GM21526 (cell line): ENCODE results near the gene KCNMB3.
A peak's percentile ranks its signal among the peaks of the same experiment; 100 is the strongest.
"Not testable (repeated sequence)": the region's sequence is repeated elsewhere in the genome, so short reads cannot be mapped to it uniquely, and the experiment has no call there.

Experiments used
- ATAC-seq: cut with Tn5 transposase; IDR thresholded peaks from one replicate; pipeline ENCODE4 v1.9.1; 2021; ENCODE audit warnings: moderate library complexity; ENCODE audit not compliant: unreplicated experiment, low FRiP score

KCNMB3 gene

GRCh38 chr3:179250803-179251476 is at the start of gene KCNMB3:
TSS of gene KCNMB3 (minus strand) at chr3:179251114. CDS start at chr3:179250990, 124 bp downstream.
- no peak for ATAC-seq

DNA sequence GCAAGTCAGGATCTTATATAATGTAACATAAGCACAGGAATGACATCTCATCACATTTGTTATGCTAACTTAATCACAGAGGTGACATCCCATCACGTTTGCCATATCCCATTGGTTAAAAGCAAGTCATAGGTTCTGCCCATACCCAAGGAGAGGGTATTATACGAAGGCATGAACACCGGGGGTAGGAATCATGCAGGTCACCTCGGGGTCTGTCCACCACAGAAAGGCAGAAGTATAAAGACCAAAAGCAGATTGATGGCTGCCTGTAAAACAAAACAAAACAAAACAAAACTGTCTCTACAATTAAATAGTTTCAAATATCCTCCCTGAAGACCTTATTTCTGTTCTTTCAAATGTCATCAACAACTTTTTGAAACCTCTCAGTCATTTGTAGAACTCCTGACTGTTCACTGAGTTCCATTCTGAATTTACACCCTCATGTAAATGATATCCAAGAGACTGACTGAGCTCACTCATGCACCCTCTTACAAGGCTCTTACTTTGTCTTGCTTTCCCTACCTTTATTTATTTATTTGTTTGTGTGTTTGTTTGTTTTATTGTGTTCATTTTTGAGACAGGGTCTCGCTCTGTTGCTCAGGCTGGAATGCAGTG is 49.2 kb upstream of the KCNMB3 start:
- ATAC-seq, result peak; percentile 62

- ATAC-seq, result no peak
Measured at GRCh38 chr3:179299316-179299715, 48.4 kb upstream of the KCNMB3 start.

- ATAC-seq, result no peak
Measured at GRCh38 chr3:179297971-179298725, 47.2 kb upstream of the KCNMB3 start.

- ATAC-seq, result no peak
Measured at GRCh38 chr3:179292450-179292849, 41.5 kb upstream of the KCNMB3 start.

DNA sequence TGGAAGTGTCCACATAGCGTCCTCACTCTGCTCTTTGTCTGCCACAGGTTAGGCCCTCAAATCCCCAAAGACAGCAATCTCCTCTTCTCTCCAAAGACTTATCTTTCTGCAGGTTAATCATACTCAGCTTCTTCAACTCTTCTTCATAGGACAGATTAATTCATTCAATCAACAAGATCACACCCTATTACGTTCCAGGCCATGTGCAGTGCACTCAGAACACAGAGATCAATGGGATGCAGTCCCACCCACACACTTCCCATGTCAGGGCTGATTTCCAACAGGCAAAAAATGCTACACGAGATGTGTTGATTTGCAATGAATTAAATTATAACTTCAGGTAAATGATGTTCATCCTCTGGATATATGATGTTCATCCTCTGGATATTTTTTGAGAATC is 38.4 kb upstream of the KCNMB3 start:
- no peak for ATAC-seq

- ATAC-seq, result no peak
Measured at GRCh38 chr3:179288845-179289244, 37.9 kb upstream of the KCNMB3 start.

- no peak for ATAC-seq
Measured at GRCh38 chr3:179286331-179286730, 35.4 kb upstream of the KCNMB3 start.

GRCh38 chr3:179281825-179282224 is 30.9 kb upstream of the KCNMB3 start:
- ATAC-seq, result no peak

GRCh38 chr3:179279837-179280236 is 28.9 kb upstream of the KCNMB3 start:
- no peak for ATAC-seq

GRCh38 chr3:179278932-179279693 is 28.2 kb upstream of the KCNMB3 start:
- ATAC-seq, result no peak

GRCh38 chr3:179278151-179278550 is 27.2 kb upstream of the KCNMB3 start:
- ATAC-seq, result no peak

GRCh38 chr3:179276743-179277142 is 25.8 kb upstream of the KCNMB3 start:
- ATAC-seq, result no peak

- ATAC-seq, result no peak
Measured at GRCh38 chr3:179276001-179276400, 25.1 kb upstream of the KCNMB3 start.

GRCh38 chr3:179274434-179274833 is 23.5 kb upstream of the KCNMB3 start:
- not testable (repeated sequence) for ATAC-seq

DNA sequence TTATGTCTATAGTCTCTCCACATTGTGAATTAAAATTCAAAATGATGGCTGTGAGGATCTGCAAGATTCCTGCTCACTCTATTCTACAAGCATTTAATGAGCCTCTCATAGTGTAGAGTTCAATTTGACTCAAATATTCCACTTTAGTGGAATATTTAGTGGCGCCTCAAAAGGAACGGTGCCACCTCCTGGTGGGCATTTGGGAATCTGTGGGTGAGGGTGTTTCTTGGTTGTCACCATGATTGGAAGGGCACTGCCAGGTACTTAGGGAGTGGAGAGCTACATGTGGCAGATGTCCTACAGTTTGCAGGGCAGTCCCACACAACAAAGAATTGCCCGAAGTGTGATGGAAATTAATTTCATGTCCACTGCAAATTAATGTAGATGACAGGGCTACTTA is 21.5 kb upstream of the KCNMB3 start:
- no peak for ATAC-seq

GRCh38 chr3:179269152-179269707 is 18.3 kb upstream of the KCNMB3 start:
- no peak for ATAC-seq

DNA sequence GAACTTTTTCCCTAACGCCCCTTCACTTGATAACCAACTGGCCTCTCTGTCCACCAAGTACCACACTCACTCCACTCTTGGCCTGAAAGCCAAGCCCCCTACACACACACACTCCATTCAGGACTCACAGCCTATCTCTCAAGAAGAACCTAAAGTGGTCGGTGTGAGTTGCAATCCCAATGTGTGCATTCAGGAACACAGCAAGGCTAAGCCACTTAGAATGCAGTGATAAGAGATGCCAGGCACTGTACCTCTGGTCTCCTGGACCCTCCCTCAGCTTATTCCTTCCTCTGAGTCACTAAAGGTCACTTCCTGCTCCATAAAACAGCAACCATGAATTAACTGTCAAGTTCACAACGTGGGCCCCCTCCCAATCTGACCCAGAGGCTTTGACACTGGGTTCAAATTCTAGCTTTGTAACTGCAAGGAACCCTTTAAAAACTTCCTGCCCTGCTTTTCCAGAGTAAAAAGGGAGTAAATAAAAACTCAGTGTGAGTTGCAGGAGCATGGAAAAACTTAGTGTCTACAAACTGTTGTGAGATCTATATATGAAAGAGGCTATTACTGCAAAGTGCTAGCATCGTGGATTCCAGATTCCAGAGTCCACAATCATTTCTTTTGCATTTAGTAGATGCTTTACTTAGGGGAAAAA is 17.6 kb upstream of the KCNMB3 start:
- ATAC-seq, result no peak

GRCh38 chr3:179266701-179267211 is 15.8 kb upstream of the KCNMB3 start:
- ATAC-seq, result no peak

DNA sequence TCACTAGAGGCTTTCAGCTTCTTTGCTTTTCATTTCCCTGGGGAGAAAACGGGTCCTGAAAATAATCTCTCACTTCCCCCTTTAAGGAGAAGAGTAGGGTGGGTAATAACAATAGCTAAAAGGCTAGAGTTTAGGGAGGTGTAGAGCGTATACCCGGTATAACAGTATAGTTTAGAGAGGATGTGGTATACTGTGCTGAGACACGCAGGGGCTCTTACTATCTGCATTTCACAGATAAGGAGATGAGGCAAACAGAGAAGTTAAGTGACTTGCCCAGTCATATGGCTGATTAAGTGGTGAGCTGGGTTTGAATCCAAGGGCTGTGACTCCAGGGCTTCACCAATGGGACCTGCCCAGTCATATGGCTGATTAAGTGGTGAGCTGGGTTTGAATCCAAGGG is 15.0 kb upstream of the KCNMB3 start:
- ATAC-seq, result peak; percentile 43
